ENCODE data around the gene UBP1. TPM values are rescaled to one million over a fixed set of nuclear protein-coding genes. Genes with fewer than 3 reads are reported as not detected.

UBP1 gene
- total RNA-seq, 1 donor = 79.5 TPM

- no peak overlapping the region for H3K4me3 ChIP-seq (ENCODE audit: low read depth, low read length)
- no peak for DNase-seq (ENCODE audit: low read depth)
- no peak for TF ChIP-seq CTCF (IDR thresholded peaks at IDR 0.05; ENCODE audit: insufficient read depth, low read depth, low read length)
Measured at GRCh38 chr3:33402936-33403335, 37.3 kb downstream of the UBP1 start.

GRCh38 chr3:33401781-33402180, 38.4 kb downstream of the UBP1 start:
- no peak for TF ChIP-seq CTCF (IDR thresholded peaks at IDR 0.05; ENCODE audit: insufficient read depth, low read depth, low read length)
- no peak overlapping the region for H3K4me3 ChIP-seq (ENCODE audit: low read depth, low read length)
- DNase-seq (ENCODE audit: low read depth) = no peak

- no peak for TF ChIP-seq CTCF (IDR thresholded peaks at IDR 0.05; ENCODE audit: insufficient read depth, low read depth, low read length)
- H3K4me3 ChIP-seq (ENCODE audit: low read depth, low read length) = no peak overlapping the region
- no peak for DNase-seq (ENCODE audit: low read depth)
Measured at GRCh38 chr3:33398410-33398809, 41.8 kb downstream of the UBP1 start.

- no peak for TF ChIP-seq CTCF (IDR thresholded peaks at IDR 0.05; ENCODE audit: insufficient read depth, low read depth, low read length)
- DNase-seq (ENCODE audit: low read depth) = no peak
- no peak overlapping the region for H3K4me3 ChIP-seq (ENCODE audit: low read depth, low read length)
Measured at GRCh38 chr3:33395900-33396299, 44.3 kb downstream of the UBP1 start.

GRCh38 chr3:33394403-33395054, 45.7 kb downstream of the UBP1 start:
- peak; percentile 33 for DNase-seq (ENCODE audit: low read depth)
- no peak for TF ChIP-seq CTCF (IDR thresholded peaks at IDR 0.05; ENCODE audit: insufficient read depth, low read depth, low read length)

GRCh38 chr3:33392703-33393125, 47.5 kb downstream of the UBP1 start:
- H3K4me3 ChIP-seq (ENCODE audit: low read depth, low read length) = no peak overlapping the region
- TF ChIP-seq CTCF (IDR thresholded peaks at IDR 0.05; ENCODE audit: insufficient read depth, low read depth, low read length) = no peak
- peak; percentile 74 for DNase-seq (ENCODE audit: low read depth)

More at GRCh38 chr3:33394403-33395054, 45.7 kb downstream of the UBP1 start:
- H3K4me3 ChIP-seq (ENCODE audit: low read depth, low read length) = no peak overlapping the region

- H3K4me3 ChIP-seq (ENCODE audit: low read depth, low read length) = no peak overlapping the region
- no peak for TF ChIP-seq CTCF (IDR thresholded peaks at IDR 0.05; ENCODE audit: insufficient read depth, low read depth, low read length)
- DNase-seq (ENCODE audit: low read depth) = no peak
Measured at GRCh38 chr3:33392144-33392543, 48.1 kb downstream of the UBP1 start.

Measured in fibroblast of villous mesenchyme (primary cell).